Large intestine (tissue), 3 donors: ENCODE data around the gene PTPDC1. TPM values are rescaled to one million over a fixed set of nuclear protein-coding genes. Genes with fewer than 3 reads are reported as not detected.
"Not testable (repeated sequence)": the region's sequence is repeated elsewhere in the genome, so short reads cannot be mapped to it uniquely, and the experiment has no call there.

Experiments used
- DNase-seq, 2 donors: peaks; one replicate each; pipeline versions ENCODE4 v3.0.0 to v3.0.0-alpha.2; 2013
- H3K27ac ChIP-seq: one replicate; pipeline ENCODE4 v1.5.1; 2013; ENCODE audit warnings: low read length
- H3K27me3 ChIP-seq: 2 replicates; pipeline ENCODE4 v1.6.1; 2013; ENCODE audit warnings: low read length; ENCODE audit not compliant: control insufficient read depth, insufficient read depth
- H3K36me3 ChIP-seq: 2 replicates; pipeline ENCODE4 v1.6.1; 2013; ENCODE audit warnings: low read length; ENCODE audit not compliant: control insufficient read depth, insufficient read depth
- H3K4me1 ChIP-seq: one replicate; pipeline ENCODE4 v1.6.1; 2013; ENCODE audit warnings: low read length; ENCODE audit not compliant: control insufficient read depth, insufficient read depth
- H3K4me3 ChIP-seq: one replicate; pipeline ENCODE4 v1.5.1; 2013; ENCODE audit warnings: low read length
- H3K9me3 ChIP-seq: one replicate; pipeline ENCODE4 v1.6.1; 2013; ENCODE audit warnings: mild to moderate bottlenecking, low read depth, low read length, moderate library complexity; ENCODE audit not compliant: control insufficient read depth
- WGBS: methylation state at CpG from one replicate; pipeline ENCODE4 v1.1.5; 2013; ENCODE audit warnings: low lambda C conversion rate; ENCODE audit not compliant: insufficient coverage; 5-methylcytosine and 5-hydroxymethylcytosine counted together
- polyA plus RNA-seq: library from polyadenylated mRNA; unstranded; fragments of 120-200 nt; gene quantifications from one replicate; pipeline ENCODE4 v1.2.1, GENCODE V29; 2013

PTPDC1 gene
- polyA plus RNA-seq, 1 donor = 7.4 TPM

- Histone ChIP-seq H3K9me3 (no peaks in the 10 kb centered on the region), H3K27me3 (no peaks in the 10 kb centered on the region), H3K4me1 (no peaks in the 10 kb centered on the region), H3K27ac (no peak overlapping the region), H3K4me3 (no peak overlapping the region), H3K36me3 (no peaks in the 10 kb centered on the region)
- DNase-seq = no peak
- WGBS = 92% methylated on average over 4 of the region's 8 CpGs
Observed at GRCh38 chr9:94112716-94113465, 28.6 kb downstream of the PTPDC1 start.

- not testable (repeated sequence) for DNase-seq, H3K36me3 ChIP-seq, H3K4me1 ChIP-seq, H3K27me3 ChIP-seq, H3K4me3 ChIP-seq, H3K9me3 ChIP-seq, H3K27ac ChIP-seq
- 50% methylated on average over 1 of the region's 7 CpGs for WGBS
Observed at GRCh38 chr9:94120088-94120487, 35.8 kb downstream of the PTPDC1 start.

GRCh38 chr9:94120854-94121376 is 36.7 kb downstream of the PTPDC1 start:
- Histone ChIP-seq H3K4me1 (no peaks in the 10 kb centered on the region), H3K36me3 (no peaks in the 10 kb centered on the region), H3K4me3 (no peak overlapping the region), H3K27me3 (no peaks in the 10 kb centered on the region), H3K9me3 (peaks cover 6% of the 10 kb centered on the region), H3K27ac (no peak overlapping the region)
- WGBS = no CpG with 5 or more reads among the region's 5 CpGs
- no peak for DNase-seq

- Histone ChIP-seq H3K27ac (no peak overlapping the region), H3K4me1 (no peaks in the 10 kb centered on the region), H3K36me3 (no peaks in the 10 kb centered on the region), H3K27me3 (no peaks in the 10 kb centered on the region), H3K4me3 (no peak overlapping the region), H3K9me3 (peaks cover 15% of the 10 kb centered on the region)
- WGBS = 100% methylated on average over 1 of the region's 1 CpG
- DNase-seq = no peak
Observed at GRCh38 chr9:94126844-94127243, 42.6 kb downstream of the PTPDC1 start.

- H3K4me1 ChIP-seq = no peaks in the 10 kb centered on the region
- H3K36me3 ChIP-seq = no peaks in the 10 kb centered on the region
- H3K27ac ChIP-seq = no peak overlapping the region
- no peak overlapping the region for H3K4me3 ChIP-seq
- no peak for DNase-seq
- H3K9me3 ChIP-seq = peaks cover 15% of the 10 kb centered on the region
- H3K27me3 ChIP-seq = no peaks in the 10 kb centered on the region
Observed at GRCh38 chr9:94127806-94128205, 43.5 kb downstream of the PTPDC1 start.

- no peaks in the 10 kb centered on the region for H3K27me3 ChIP-seq
- H3K4me1 ChIP-seq = no peaks in the 10 kb centered on the region
- H3K4me3 ChIP-seq = no peak overlapping the region
- H3K27ac ChIP-seq = no peak overlapping the region
- H3K9me3 ChIP-seq = peaks cover 15% of the 10 kb centered on the region
- no peaks in the 10 kb centered on the region for H3K36me3 ChIP-seq
- no peak for DNase-seq
Observed at GRCh38 chr9:94128580-94128979, 44.3 kb downstream of the PTPDC1 start.

- no peaks in the 10 kb centered on the region for H3K4me1 ChIP-seq
- no peaks in the 10 kb centered on the region for H3K27me3 ChIP-seq
- H3K27ac ChIP-seq = no peak overlapping the region
- no peaks in the 10 kb centered on the region for H3K9me3 ChIP-seq
- WGBS = 60% methylated on average over 2 of the region's 7 CpGs
- DNase-seq = no peak
- H3K36me3 ChIP-seq = no peaks in the 10 kb centered on the region
- no peak overlapping the region for H3K4me3 ChIP-seq
Observed at GRCh38 chr9:94134629-94135028, 50.4 kb downstream of the PTPDC1 start.

GRCh38 chr9:94135222-94135621 is 51.0 kb downstream of the PTPDC1 start:
- Histone ChIP-seq H3K27ac (no peak overlapping the region), H3K4me1 (no peaks in the 10 kb centered on the region)
- 89% methylated on average over 1 of the region's 3 CpGs for WGBS

GRCh38 chr9:94139672-94140417 is 55.6 kb downstream of the PTPDC1 start:
- no peaks in the 10 kb centered on the region for H3K9me3 ChIP-seq
- H3K27me3 ChIP-seq = no peaks in the 10 kb centered on the region
- no peak overlapping the region for H3K27ac ChIP-seq
- no peaks in the 10 kb centered on the region for H3K4me1 ChIP-seq
- no CpG with 5 or more reads among the region's 13 CpGs for WGBS
- peak in 1 of 2 donors; percentile 36 for DNase-seq
- no peak overlapping the region for H3K4me3 ChIP-seq
- H3K36me3 ChIP-seq = no peaks in the 10 kb centered on the region

More at GRCh38 chr9:94135222-94135621, 51.0 kb downstream of the PTPDC1 start:
- Histone ChIP-seq H3K36me3 (no peaks in the 10 kb centered on the region), H3K4me3 (no peak overlapping the region), H3K27me3 (no peaks in the 10 kb centered on the region), H3K9me3 (no peaks in the 10 kb centered on the region)
- no peak for DNase-seq

- H3K27ac ChIP-seq = no peak overlapping the region
- DNase-seq = no peak
- H3K4me3 ChIP-seq = no peak overlapping the region
- WGBS = 50% methylated on average over 1 of the region's 4 CpGs
- H3K36me3 ChIP-seq = no peaks in the 10 kb centered on the region
- H3K27me3 ChIP-seq = no peaks in the 10 kb centered on the region
- H3K9me3 ChIP-seq = no peaks in the 10 kb centered on the region
- no peaks in the 10 kb centered on the region for H3K4me1 ChIP-seq
Observed at GRCh38 chr9:94140418-94140780, 56.1 kb downstream of the PTPDC1 start.
